Activated CD8-positive, alpha-beta memory T cell treated with anti-CD3 and anti-CD28 coated beads, Interleukin-2, amount 50 U/mL, for 1 hour (primary cell): ENCODE results near the gene TTLL7.

ENCODE experiments used
- DNase-seq: peaks from one replicate; pipeline ENCODE4 v3.0.0-alpha.2; 2020; ENCODE audit errors: extremely low read depth

Gene TTLL7, protein sequence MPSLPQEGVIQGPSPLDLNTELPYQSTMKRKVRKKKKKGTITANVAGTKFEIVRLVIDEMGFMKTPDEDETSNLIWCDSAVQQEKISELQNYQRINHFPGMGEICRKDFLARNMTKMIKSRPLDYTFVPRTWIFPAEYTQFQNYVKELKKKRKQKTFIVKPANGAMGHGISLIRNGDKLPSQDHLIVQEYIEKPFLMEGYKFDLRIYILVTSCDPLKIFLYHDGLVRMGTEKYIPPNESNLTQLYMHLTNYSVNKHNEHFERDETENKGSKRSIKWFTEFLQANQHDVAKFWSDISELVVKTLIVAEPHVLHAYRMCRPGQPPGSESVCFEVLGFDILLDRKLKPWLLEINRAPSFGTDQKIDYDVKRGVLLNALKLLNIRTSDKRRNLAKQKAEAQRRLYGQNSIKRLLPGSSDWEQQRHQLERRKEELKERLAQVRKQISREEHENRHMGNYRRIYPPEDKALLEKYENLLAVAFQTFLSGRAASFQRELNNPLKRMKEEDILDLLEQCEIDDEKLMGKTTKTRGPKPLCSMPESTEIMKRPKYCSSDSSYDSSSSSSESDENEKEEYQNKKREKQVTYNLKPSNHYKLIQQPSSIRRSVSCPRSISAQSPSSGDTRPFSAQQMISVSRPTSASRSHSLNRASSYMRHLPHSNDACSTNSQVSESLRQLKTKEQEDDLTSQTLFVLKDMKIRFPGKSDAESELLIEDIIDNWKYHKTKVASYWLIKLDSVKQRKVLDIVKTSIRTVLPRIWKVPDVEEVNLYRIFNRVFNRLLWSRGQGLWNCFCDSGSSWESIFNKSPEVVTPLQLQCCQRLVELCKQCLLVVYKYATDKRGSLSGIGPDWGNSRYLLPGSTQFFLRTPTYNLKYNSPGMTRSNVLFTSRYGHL

DNA sequence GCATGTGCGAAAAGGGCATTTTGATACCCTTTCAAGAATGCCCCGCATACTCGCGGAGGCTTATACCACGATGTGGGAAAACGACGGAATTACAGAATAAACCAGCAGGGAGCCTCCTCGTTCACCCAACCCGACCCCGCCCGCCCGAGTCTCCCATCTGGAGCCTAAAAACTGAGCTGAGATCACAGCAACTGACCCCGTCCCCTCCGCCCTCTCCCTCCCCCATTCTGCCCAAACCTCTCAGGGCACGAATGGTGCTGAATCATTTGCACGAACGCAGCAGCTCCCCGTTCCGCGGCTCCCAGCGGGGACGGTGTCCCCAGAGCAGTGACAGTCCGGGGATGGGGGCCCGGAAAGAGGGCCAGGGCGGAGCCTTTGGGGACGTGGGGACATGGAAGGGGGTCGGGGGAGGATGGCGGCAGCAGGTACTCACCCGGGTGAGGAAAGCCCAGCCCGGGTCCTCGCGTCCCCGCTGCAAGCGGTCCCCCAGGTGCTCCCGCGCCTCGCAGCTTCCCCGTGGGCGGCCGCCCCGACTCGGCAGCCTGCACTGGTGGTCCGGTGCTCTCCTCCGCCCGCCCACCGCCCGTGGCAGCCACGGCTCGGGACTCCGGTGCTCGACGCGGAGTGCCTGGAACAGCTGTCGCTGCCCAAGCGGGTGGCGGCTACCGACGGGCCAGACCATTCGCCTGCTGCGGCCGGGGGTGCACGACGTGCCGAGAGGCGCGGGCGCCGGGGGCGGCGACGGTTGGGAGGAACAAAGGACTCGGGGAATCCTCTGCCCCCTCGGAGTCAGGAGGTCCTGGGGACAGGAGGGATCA, at the start of gene TTLL7:
TTLL7 (minus strand) TSS at position 635 of the 818 bp plus-strand sequence. CDS start 46,921 bp downstream, outside the sequence.
- no peak for DNase-seq

- no peak for DNase-seq
Measured at GRCh38 chr1:84042461-84042860, 43.5 kb upstream of the TTLL7 start.

- no peak for DNase-seq
Measured at GRCh38 chr1:84037758-84038611, 39.1 kb upstream of the TTLL7 start.

GRCh38 chr1:84031802-84032327, 32.9 kb upstream of the TTLL7 start:
- no peak for DNase-seq

GRCh38 chr1:84027368-84027767, 28.4 kb upstream of the TTLL7 start:
- no peak for DNase-seq

- no peak for DNase-seq
Measured at GRCh38 chr1:84025966-84026365, 27.0 kb upstream of the TTLL7 start.

DNA sequence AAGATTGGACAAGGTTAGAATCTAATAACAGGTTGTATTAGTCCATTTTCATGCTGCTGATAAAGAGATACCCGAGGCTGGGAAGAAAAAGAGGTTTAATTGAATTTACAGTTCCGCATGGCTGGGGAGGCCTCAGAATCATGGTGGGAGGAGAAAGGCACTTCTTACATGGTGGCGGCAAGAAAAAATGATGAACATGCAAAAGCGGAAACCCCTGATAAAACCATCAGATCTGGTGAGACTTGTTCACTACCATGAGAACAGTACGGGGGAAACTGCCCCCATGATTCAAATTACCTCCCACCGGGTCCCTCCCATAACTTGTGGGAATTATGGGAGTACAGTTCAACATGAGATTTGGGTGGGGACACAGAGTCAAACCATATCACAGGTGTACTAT, 22.9 kb upstream of the TTLL7 start:
- DNase-seq: no peak

- DNase-seq: no peak
Measured at GRCh38 chr1:84020151-84020550, 21.2 kb upstream of the TTLL7 start.

GRCh38 chr1:84019217-84019616, 20.3 kb upstream of the TTLL7 start:
- DNase-seq: no peak

DNA sequence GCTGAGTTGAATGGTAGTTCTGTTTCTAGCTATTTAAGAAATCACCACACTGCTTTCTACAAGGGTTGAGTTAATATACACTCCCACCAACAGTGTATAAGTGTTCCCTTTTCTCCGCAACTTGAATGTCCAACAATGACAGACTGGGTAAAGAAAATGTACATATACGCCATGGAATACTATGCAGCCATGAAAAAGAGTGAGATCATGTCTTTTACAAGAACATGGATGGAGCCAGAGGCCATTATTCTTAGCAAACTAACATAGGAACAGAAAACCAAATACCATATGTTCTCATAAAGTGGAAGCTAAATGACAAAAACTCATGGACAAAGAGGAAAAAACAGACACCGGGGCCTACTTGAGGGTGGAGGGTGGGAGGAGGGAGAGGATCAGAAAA, 14.8 kb upstream of the TTLL7 start:
- DNase-seq: no peak

DNA sequence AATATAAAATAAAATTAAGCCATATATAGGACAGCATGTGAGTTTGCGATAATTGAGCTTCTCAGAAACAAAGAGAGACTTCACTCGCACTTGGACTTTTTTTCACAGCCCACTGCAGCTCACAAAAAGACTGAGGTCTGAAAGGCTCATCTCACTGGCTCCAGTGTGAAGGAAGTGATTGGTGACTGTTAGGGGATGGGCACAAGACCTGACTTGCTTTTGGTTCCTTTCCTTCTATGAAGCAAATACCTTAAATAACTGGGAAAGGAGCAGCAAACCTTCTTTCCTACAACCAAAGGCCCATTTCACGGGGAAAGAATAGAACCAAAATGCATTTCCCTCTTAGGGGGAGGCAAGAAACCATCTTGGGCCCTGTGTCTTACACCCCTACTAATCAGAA, 13.1 kb upstream of the TTLL7 start:
- no peak for DNase-seq

DNA sequence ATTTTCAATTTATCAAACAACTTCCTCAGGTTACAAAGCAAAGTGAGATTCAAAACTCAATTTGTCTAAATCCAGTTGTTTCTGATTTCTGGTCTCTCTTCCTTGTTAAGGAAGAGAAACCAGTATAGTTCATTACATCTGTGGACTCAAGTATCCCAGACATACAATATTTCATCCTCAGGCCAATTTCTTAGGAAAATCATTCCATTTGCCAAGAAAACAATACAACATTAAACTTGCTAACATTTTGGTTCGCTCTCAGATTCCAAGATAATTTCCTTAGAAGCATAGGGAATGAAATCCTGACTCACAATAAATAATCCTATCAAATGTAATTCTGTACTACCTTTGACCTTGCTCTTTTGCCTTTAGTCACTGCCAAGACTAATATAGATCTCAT, 11.2 kb upstream of the TTLL7 start:
- DNase-seq: no peak

GRCh38 chr1:84008631-84009030, 9.7 kb upstream of the TTLL7 start:
- DNase-seq: no peak

GRCh38 chr1:84006591-84006990, 7.7 kb upstream of the TTLL7 start:
- DNase-seq: no peak

DNA sequence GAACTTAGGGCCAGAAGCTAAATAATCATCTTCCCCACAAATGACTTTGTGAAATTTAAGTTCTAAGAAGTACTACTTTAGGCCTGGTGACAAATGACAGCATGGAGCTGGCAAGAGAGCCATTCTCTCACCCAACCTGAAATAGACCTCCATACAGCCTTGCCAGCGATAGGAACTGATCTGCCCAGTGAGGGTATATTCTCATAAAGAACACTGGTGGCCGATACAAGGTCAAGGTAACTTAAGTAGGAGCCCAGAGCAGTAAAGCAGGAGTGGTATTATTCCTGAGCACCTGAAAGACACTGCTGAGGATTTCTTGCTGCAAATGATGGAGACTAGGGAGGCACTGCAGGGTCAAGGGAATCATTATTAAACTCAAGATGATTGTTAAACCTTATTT, 2.6 kb upstream of the TTLL7 start:
- DNase-seq: no peak

DNA sequence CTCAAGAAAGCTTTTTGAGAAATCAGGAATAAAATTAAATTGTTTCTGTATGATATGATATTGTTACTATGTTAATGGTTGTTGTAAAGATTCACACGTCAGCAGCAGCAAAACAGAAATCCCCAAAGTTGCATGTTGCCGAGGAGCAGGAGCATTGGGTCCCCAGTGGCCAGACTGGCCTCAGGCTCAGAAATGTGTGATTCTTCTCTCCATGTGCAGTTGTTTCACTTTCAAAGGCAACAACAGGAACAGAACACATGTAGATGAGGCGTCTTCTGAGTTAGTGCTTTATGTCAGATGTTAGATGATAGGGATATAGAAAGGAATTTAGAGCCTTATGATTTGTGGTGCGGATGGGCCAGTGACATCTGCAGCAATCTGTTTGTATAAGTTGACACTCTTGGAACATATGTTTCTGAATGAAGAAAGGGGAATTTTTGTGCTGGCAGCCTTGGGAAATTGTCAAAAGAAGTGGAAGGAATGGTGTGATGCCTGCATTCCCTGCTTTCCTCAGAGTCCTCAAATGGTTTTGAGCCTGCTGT, 2.1 kb upstream of the TTLL7 start:
- DNase-seq: no peak

DNA sequence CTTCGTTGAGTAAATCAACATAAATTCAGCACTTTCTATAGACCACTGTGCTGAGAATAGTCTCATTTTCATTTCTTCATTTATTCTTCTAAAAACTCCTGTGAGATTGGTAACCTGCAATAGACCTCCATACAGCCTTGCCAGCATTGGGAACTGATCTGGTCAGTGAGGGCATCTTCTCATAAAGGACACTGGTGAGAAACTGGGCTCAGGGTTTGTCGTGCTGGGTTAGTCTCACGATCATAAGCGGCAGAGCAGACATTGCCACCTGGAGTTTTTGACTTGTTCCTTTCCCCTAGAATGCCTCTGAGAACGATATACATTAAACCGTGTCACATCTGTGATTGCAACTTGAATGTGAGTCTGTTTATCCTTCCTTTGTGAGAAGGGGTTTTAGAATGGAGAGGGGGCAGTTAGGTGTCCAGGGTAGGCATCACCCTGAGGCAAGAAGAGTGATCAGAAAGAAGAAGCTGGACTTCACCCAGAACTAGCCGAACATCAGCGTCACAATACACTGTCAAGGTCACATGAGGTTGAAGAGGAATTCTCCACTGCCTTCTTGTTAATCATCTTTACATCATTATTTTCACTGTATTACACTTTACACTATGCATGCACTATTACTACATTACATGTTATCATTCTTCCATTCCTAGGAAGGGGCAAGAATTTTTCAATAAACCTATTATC, 1.4 kb upstream of the TTLL7 start:
- no peak for DNase-seq

DNA sequence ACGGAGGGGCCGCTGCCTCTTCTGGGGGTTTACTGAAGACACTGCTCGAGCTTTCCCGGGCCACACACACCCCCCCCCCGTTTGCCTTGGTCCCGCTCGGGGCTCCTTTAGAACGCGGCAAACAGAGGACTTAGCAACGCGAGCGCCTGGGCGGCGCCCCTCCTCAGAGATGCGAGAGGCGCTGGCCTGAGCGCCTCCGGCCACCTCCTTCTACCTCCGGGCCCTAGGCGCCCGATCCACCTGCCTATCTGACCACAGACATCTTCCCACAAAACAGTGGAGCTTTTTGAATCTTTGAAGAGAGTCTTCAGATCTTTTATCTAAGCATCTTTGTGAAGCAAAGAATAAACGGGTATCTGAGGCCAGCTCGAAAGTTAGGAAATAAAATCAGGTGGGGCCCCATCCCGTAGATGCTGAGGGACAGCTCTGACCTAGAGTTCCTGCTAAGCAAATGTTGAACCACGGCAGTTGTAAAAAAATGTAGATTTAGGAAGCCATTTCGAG, 436 bp upstream of the TTLL7 start:
- no peak for DNase-seq

- DNase-seq: no peak
Measured at GRCh38 chr1:83998205-83998497, 781 bp downstream of the TTLL7 start.

GRCh38 chr1:83997631-83998030, 1.3 kb downstream of the TTLL7 start:
- no peak for DNase-seq
